Trophoblast cell (in vitro differentiated cells and primary cell): ENCODE data around the gene ADAMTSL3.
A peak's percentile ranks its signal among the peaks of the same experiment; 100 is the strongest.

Experiments
- DNase-seq, 2 donors: peaks; one replicate each; pipeline ENCODE4 v3.0.0-alpha.2; 2016
- H2AFZ ChIP-seq: 2 replicates; pipeline ENCODE4 v1.6.1; 2013; ENCODE audit warnings: low read length, moderate library complexity, mild to moderate bottlenecking; ENCODE audit not compliant: insufficient read depth, poor library complexity
- H2AK5ac ChIP-seq: 2 replicates; pipeline ENCODE4 v1.6.1; 2013; ENCODE audit warnings: mild to moderate bottlenecking, low read length
- H2BK120ac ChIP-seq: 2 replicates; pipeline ENCODE4 v1.6.1; 2013; ENCODE audit warnings: low read length, mild to moderate bottlenecking, moderate library complexity; ENCODE audit not compliant: insufficient read depth, poor library complexity
- H2BK12ac ChIP-seq: 2 replicates; pipeline ENCODE4 v1.6.1; 2013; ENCODE audit warnings: mild to moderate bottlenecking, low read length, moderate library complexity
- H2BK5ac ChIP-seq: 2 replicates; pipeline ENCODE4 v1.6.1; 2013; ENCODE audit warnings: low read length, low read depth, moderate library complexity, mild to moderate bottlenecking; ENCODE audit not compliant: poor library complexity
- H3K14ac ChIP-seq: 2 replicates; pipeline ENCODE4 v1.6.1; 2013; ENCODE audit warnings: mild to moderate bottlenecking, low read length
- H3K18ac ChIP-seq: 2 replicates; pipeline ENCODE4 v1.6.1; 2013; ENCODE audit warnings: mild to moderate bottlenecking, low read length
- H3K23ac ChIP-seq: 2 replicates; pipeline ENCODE4 v1.6.1; 2013; ENCODE audit warnings: low read length
- H3K27ac ChIP-seq: 2 replicates; pipeline ENCODE4 v1.5.1; 2013; ENCODE audit warnings: low read depth, mild to moderate bottlenecking, inconsistent platforms, low read length, moderate library complexity
- H3K27me3 ChIP-seq: 2 replicates; pipeline ENCODE4 v1.6.1; 2013; ENCODE audit warnings: inconsistent platforms, mild to moderate bottlenecking, low read length, moderate library complexity; ENCODE audit not compliant: insufficient read depth
- H3K36me3 ChIP-seq, 2 experiments: 1 replicate in 1 of 2; 2 replicates in 1 of 2; pipeline ENCODE4 v1.6.1; 2013; ENCODE audit warnings: low read length in 2 of 2, mild to moderate bottlenecking in 2 of 2, moderate library complexity in 1 of 2; ENCODE audit not compliant: insufficient read depth in 2 of 2, control insufficient read depth in 1 of 2
- H3K4ac ChIP-seq: 2 replicates; pipeline ENCODE4 v1.6.1; 2013; ENCODE audit warnings: low read depth, mild to moderate bottlenecking, low read length, moderate library complexity
- H3K4me1 ChIP-seq, 2 experiments: 1 replicate in 1 of 2; 2 replicates in 1 of 2; pipeline ENCODE4 v1.6.1; 2013; ENCODE audit warnings: low read length in 2 of 2, mild to moderate bottlenecking in 2 of 2, moderate library complexity in 1 of 2; ENCODE audit not compliant: insufficient read depth in 2 of 2, control insufficient read depth in 1 of 2
- H3K4me2 ChIP-seq: 2 replicates; pipeline ENCODE4 v1.6.1; 2013; ENCODE audit warnings: inconsistent platforms, mild to moderate bottlenecking, low read length, moderate library complexity
- H3K4me3 ChIP-seq: 2 replicates; pipeline ENCODE4 v1.5.1; 2013; ENCODE audit warnings: mild to moderate bottlenecking, low read depth, low read length, inconsistent platforms
- H3K79me1 ChIP-seq: one replicate; pipeline ENCODE4 v1.6.1; 2013; ENCODE audit warnings: low read length
- H3K79me2 ChIP-seq: 2 replicates; pipeline ENCODE4 v1.6.1; 2013; ENCODE audit warnings: low read length, mild to moderate bottlenecking; ENCODE audit not compliant: control insufficient read depth, insufficient read depth, poor library complexity
- H3K9ac ChIP-seq: 2 replicates; pipeline ENCODE4 v1.6.1; 2013; ENCODE audit warnings: mild to moderate bottlenecking, low read length
- H3K9me3 ChIP-seq: 2 replicates; pipeline ENCODE4 v1.6.1; 2013; ENCODE audit warnings: low read depth, mild to moderate bottlenecking, control low read depth, inconsistent platforms, low read length; ENCODE audit not compliant: insufficient read depth
- H4K12ac ChIP-seq: 2 replicates; pipeline ENCODE4 v1.6.1; 2013; ENCODE audit warnings: low read depth, mild to moderate bottlenecking, low read length, moderate library complexity
- H4K8ac ChIP-seq: 2 replicates; pipeline ENCODE4 v1.6.1; 2013; ENCODE audit warnings: low read depth, mild to moderate bottlenecking, low read length, moderate library complexity
- H4K91ac ChIP-seq: one replicate; pipeline ENCODE4 v1.6.1; 2013; ENCODE audit warnings: low read depth, mild to moderate bottlenecking, low read length, moderate library complexity
- WGBS: extraction: QIAGEN DNeasy Blood & Tissue Kit; methylation state at CpG from one replicate; pipeline ENCODE4 v1.1.7; 2013; ENCODE audit warnings: missing lambda C conversion rate; ENCODE audit not compliant: insufficient read length, insufficient coverage; ENCODE audit errors: extremely low coverage; 5-methylcytosine and 5-hydroxymethylcytosine counted together

The ADAMTSL3 gene

DNA sequence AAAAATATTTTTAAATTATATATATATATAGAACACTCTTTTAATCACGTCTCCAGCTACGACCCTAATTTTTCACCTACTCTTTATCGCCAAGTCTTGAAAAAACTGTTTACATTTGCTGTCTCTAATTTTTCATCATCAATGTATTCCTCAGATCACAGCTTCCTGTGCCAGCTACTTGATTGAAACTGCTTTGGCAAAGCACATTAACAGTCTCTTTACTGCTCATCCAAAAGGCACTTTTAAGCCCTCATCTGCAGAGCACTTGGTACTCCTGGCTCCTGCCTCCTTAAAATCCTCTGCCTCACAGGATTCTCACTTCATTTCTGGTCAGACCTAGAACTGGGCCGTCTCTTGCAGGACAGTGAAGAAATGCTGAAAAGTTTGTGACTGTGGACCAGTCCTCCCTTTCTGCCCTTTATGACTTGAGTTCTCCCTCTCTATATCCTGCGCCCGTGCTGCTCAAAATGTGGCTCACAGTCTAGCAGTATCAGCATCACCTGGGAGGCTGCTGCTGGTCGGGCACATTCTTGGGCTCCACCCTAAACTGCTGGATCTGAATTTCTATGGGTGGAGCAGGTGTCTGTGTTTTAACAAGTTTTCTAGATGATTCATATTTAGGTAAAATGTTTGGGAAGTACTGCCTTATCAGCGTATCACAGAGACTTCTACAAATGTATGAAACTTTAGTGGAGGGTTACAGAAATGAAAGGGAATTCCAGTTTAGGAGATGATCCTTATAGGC is 196.8 kb downstream of the ADAMTSL3 start:
- no peak overlapping the region for H3K27ac ChIP-seq
- peak; percentile 32 to 57 for DNase-seq
- H2BK5ac ChIP-seq, result no peak overlapping the region
- no peak overlapping the region for H2AK5ac ChIP-seq
- H3K14ac ChIP-seq, result no peak overlapping the region
- no peak overlapping the region for H2AFZ ChIP-seq
- no CpG with 5 or more reads among the region's 8 CpGs for WGBS
- H3K36me3 ChIP-seq, result no peaks in the 10 kb centered on the region
- no peak overlapping the region for H2BK120ac ChIP-seq
- no peaks in the 10 kb centered on the region for H3K79me1 ChIP-seq
- no peak overlapping the region for H3K9ac ChIP-seq
- no peak overlapping the region for H4K8ac ChIP-seq
- H3K4me2 ChIP-seq, result no peak overlapping the region
- H3K27me3 ChIP-seq, result no peaks in the 10 kb centered on the region
- no peaks in the 10 kb centered on the region for H3K4me1 ChIP-seq
- no peak overlapping the region for H4K12ac ChIP-seq
- no peak overlapping the region for H3K23ac ChIP-seq
- no peak overlapping the region for H2BK12ac ChIP-seq
- no peak overlapping the region for H3K18ac ChIP-seq
- H3K79me2 ChIP-seq, result no peaks in the 10 kb centered on the region
- H3K9me3 ChIP-seq, result no peaks in the 10 kb centered on the region
- H4K91ac ChIP-seq, result no peak overlapping the region
- H3K4me3 ChIP-seq, result no peak overlapping the region
- H3K4ac ChIP-seq, result no peak overlapping the region

DNA sequence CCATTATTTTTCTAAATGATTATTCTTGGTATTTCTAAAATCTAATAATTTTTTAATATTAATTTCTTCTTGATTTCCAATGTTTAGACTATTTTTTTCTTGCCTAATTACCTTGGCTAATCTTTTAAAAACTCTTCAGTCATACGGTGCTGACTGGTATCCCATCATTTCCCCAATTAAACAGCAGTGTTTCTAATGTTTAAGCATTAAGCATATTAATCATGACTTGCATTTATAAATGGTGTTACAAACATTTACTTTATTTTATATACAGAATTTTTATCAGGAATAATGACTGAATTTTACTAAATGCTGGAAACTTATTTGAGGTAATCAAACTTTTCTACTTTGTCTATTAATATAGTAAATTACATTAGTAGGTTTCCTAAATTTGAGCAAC is 199.3 kb downstream of the ADAMTSL3 start:
- Histone ChIP-seq H4K12ac (no peak overlapping the region), H3K18ac (no peak overlapping the region), H2BK12ac (no peak overlapping the region), H4K91ac (no peak overlapping the region), H4K8ac (no peak overlapping the region), H3K36me3 (no peaks in the 10 kb centered on the region), H3K4me2 (no peak overlapping the region), H2BK120ac (no peak overlapping the region), H3K79me2 (no peaks in the 10 kb centered on the region), H3K23ac (no peak overlapping the region), H2BK5ac (no peak overlapping the region), H3K4me1 (no peaks in the 10 kb centered on the region), H2AK5ac (no peak overlapping the region), H2AFZ (no peak overlapping the region), H3K27ac (no peak overlapping the region), H3K14ac (no peak overlapping the region), H3K27me3 (no peaks in the 10 kb centered on the region), H3K4me3 (no peak overlapping the region), H3K79me1 (no peaks in the 10 kb centered on the region), H3K9ac (no peak overlapping the region), H3K9me3 (no peaks in the 10 kb centered on the region), H3K4ac (no peak overlapping the region)
- no CpG with 5 or more reads among the region's 1 CpG for WGBS
- no peak for DNase-seq

DNA sequence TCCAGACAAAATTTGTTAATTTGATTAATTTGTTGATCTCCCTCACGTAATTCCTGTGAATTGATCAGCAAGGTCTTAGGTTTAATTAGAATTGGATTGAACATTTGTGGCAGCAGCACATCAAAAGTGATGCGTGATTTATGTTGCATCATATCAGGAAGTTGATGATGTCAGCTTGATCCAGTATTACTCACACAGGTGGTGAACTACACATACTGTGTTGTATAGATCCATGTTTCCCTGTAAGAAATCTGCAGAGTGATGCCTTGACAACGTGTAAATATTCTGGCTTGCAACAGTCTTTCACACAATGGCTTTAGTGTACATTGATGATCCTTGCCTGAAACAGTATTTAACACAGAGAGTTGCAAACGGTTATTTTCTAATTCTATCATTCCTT is 200.4 kb downstream of the ADAMTSL3 start:
- Histone ChIP-seq H2AK5ac (no peak overlapping the region), H3K9ac (no peak overlapping the region), H3K4me3 (no peak overlapping the region), H4K12ac (no peak overlapping the region), H3K18ac (no peak overlapping the region), H3K23ac (no peak overlapping the region), H4K8ac (no peak overlapping the region), H3K27me3 (no peaks in the 10 kb centered on the region), H3K4me1 (no peaks in the 10 kb centered on the region), H3K14ac (no peak overlapping the region), H3K9me3 (no peaks in the 10 kb centered on the region), H3K79me1 (no peaks in the 10 kb centered on the region), H3K4ac (no peak overlapping the region), H3K27ac (no peak overlapping the region), H2BK5ac (no peak overlapping the region), H3K36me3 (no peaks in the 10 kb centered on the region), H2AFZ (no peak overlapping the region), H4K91ac (no peak overlapping the region), H2BK120ac (no peak overlapping the region), H2BK12ac (no peak overlapping the region), H3K4me2 (no peak overlapping the region), H3K79me2 (no peaks in the 10 kb centered on the region)
- no CpG with 5 or more reads among the region's 4 CpGs for WGBS
- DNase-seq, result peak in 1 of 2 donors; percentile 41

DNA sequence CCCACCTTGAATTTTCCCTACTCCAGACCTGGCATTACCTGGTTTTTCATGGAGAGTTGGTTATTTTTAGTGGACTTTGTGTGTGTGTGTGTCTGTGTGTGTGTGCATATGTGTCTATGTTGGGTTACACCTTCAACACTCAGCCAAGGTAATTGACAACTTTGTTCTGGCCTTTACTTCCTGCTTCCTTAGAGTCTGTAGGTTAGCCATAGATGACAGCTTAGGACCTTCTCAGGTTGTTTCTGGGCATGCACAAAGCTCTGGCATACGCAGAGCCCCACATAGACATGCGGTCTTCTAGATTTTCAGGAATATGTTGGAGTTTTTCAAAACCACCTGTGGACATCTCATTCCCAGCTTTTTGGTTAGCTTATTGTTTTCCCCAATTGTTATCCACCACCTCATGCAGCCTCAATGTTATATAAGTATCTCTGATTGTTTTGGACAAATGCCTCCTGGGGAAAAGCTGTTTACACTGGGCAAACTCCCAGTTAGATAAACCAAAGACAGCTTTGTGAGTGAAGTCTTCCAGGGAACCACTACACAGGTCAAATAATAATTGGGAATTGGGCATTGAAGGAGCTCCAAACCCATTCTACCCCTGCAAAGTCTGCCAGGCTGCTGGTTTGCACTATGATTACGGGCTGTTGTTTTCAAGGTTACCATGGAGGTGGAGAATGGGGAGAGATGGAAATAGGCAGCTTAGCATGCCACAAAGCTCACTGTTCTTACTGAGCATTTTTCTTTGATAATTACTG is 201.2 kb downstream of the ADAMTSL3 start:
- H3K9me3 ChIP-seq, result peaks cover 2% of the 10 kb centered on the region
- no peaks in the 10 kb centered on the region for H3K27me3 ChIP-seq
- H3K4me1 ChIP-seq, result no peaks in the 10 kb centered on the region
- WGBS, result no CpG with 5 or more reads among the region's 3 CpGs
- H3K4ac ChIP-seq, result no peak overlapping the region
- H3K36me3 ChIP-seq, result no peaks in the 10 kb centered on the region
- H2BK120ac ChIP-seq, result no peak overlapping the region
- no peak overlapping the region for H4K8ac ChIP-seq
- H3K79me1 ChIP-seq, result no peaks in the 10 kb centered on the region
- no peak overlapping the region for H3K9ac ChIP-seq
- no peak overlapping the region for H3K23ac ChIP-seq
- no peak overlapping the region for H3K4me2 ChIP-seq
- no peak overlapping the region for H3K4me3 ChIP-seq
- no peak overlapping the region for H4K12ac ChIP-seq
- no peak overlapping the region for H3K18ac ChIP-seq
- no peak overlapping the region for H3K27ac ChIP-seq
- no peak overlapping the region for H2BK5ac ChIP-seq
- no peak overlapping the region for H2AK5ac ChIP-seq
- H3K79me2 ChIP-seq, result no peaks in the 10 kb centered on the region
- no peak overlapping the region for H3K14ac ChIP-seq
- peak in 1 of 2 donors; percentile 69 for DNase-seq
- H2BK12ac ChIP-seq, result no peak overlapping the region
- no peak overlapping the region for H2AFZ ChIP-seq
- H4K91ac ChIP-seq, result no peak overlapping the region
